Cerebellar nuclear complex (tissue), 1 donor: ENCODE measurements around the gene EBI3.
"Not testable (repeated sequence)": the region's sequence is repeated elsewhere in the genome, so short reads cannot be mapped to it uniquely, and the experiment has no call there.

Experiments
- DNase-seq, 2 experiments: peaks; one replicate each; lab custom pipeline; 2025; lab: John Stamatoyannopoulos, UW

EBI3 gene

DNA sequence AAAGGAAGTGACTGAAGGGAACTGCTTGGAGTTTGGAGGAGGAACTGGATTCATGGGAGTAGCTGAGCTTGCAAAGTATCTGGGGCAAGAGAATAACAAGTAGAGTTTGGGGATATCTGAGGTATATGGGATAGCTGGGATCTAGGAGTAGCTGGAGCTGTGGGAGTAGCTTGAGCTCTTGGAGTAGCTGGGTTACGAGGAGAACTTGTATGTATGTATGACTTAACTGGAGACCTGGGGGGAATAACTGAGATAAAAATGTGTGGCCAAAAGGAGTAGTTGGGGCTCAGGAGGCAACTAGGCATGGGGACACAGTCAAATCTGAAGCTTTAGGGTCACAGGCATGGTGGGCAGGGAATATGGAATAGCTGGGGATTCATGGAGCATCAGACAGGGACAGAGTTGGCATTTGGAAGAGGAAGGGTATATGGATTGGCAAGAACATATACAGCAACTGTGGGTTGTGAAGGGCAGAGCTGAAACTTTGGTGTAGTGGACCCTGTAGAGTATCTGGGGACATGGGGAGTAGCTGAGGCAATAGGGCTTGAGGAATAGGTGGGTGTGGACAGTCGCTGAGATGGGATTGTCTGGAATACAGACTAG, 28.3 kb upstream of the EBI3 start:
- no peak for DNase-seq

DNA sequence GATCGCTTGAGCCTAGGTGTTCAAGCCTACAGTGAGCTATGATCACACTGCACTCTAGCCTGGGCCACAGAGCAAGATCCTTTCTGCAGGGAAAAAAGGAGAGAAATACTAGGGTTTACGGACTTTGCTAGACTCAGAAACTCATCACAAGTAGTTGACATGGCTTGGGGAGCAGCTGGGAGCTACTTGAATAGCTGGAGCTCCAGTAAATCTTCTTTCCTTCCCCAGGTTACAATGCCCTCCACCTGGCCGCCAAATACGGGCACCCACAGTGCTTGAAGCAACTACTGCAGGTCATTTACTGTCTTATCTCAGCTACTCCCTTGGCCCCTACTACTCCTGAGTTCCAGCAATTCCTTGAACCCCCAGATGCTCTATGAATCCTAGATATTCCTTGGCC, 27.5 kb upstream of the EBI3 start:
- no peak for DNase-seq

DNA sequence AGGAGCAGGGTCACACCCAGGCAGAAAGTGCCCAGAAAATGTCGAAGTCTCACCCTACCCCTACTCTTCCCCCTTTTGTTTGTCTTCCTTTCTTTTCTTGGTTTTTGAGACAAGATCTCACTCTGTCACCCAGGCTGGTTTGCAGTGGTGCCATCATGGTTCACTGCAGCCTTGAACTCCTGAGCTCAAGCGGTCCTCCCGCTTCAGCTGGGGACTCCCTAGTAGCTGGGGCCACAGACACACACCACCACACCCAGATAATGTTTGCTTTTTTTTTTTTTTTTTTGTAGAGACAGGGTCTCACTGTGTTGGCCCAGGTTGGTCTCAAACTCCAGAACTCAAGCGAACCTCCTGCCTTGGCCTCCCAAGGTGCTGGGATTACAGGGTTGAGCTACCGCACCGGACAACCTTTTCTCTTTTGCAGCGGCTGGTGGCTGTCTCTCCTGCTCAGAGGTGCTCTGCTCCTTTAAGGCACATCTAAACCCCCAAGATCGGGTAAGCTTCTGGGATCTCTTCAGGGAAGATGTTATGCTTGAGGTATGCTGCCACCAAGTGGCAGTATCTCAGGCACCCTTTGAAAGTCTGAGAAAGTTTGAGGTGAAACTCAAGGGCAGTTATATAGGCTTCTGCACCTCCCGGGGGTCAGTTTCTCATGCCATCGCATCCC, 22.4 kb upstream of the EBI3 start:
- DNase-seq: no peak

DNA sequence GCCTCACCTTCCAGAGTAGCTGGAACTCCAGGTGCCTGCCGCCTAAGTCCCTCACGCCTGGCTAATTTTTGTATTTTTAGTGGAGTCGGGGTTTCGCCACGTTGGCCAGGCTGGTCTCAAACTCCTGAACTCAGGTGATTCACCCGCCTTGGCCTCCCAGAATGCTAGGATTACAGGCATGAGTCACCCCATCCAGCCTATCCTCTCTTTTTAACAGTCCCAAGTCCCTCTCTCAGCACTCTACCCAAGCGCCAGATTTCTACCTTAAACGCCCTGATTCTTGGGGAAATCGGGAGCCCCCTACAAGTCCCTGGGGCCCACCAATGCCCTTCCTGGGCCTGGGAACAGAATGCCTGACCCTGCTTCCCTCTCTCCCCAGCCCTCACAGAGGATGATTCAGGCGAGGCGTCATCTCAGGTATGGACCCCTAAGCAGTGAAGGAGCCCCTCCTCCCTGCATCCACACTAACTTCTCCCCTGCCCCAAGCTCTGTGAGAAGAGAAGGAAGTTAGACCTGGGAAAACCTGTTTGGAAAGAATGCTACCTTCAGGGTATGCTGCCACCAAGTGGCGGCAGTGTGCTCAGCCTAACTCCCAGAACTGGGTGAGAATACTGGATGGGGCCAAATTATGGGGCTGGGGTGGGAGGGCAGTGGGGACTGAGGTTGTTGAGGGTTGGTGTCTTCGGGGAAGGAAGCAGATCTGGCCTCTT, 20.8 kb upstream of the EBI3 start:
- DNase-seq: no peak

GRCh38 chr19:4210166-4210731, 19.1 kb upstream of the EBI3 start:
- DNase-seq: no peak

- DNase-seq: no peak
Observed at GRCh38 chr19:4213116-4213515, 16.2 kb upstream of the EBI3 start.

DNA sequence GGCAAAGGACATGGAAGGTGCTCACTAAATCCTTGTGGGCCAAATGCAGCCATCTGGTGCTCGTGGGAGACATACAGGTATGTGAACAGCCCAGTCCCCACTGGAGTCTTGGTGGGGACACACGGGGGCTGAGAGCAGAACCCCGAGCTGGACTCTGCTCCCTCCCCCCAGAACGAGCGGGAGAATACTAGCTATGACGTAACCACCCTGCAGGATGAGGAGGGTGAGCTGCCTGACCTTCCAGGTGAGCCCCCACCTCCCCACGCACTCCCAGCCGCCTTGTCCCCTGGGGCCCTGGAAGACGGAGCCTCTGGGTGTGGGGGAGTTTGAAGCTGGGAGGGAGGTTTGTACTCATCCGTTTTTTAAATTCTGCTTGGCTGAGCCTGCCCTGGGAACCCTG, 13.5 kb upstream of the EBI3 start:
- no peak for DNase-seq

DNA sequence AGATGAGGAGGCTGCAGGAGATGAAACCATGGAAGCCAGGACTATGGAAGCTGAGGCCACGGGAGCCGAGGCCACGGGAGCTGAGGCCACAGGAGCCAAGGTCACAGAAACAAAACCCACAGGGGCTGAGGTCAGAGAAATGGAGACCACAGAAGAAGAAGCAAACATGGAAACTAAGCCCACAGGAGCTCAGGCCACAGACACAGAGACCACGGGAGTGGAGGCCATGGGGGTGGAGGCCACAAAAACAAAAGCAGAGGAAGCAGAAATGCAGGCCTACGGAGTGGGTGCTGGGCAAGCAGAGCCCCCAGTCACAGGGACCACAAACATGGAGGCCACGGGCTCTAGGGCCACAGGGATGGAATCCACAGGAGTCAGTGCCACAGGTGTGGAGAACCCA, 12.5 kb upstream of the EBI3 start:
- no peak for DNase-seq

GRCh38 chr19:4217429-4218264, 11.7 kb upstream of the EBI3 start:
- no peak for DNase-seq

DNA sequence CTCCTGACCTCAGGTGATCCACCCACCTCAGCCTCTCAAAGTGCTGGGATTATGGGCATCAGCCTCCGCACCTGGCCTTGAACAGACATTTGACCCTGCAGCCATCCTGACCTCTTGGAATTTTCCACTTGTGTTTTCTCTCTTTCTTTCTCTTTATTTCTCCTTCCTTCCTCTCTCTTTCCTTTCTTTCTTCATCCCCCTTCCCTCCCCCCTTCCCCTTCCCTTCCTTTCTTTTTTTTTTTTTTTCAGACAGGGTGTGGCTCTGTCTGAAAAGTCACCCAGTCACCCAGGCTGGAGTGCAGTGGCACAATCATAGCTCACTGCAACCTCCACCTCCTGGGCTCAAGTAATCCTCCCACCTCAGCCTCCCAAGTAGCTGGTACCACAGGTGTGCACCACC, 10.8 kb upstream of the EBI3 start:
- DNase-seq: not testable (repeated sequence)

DNA sequence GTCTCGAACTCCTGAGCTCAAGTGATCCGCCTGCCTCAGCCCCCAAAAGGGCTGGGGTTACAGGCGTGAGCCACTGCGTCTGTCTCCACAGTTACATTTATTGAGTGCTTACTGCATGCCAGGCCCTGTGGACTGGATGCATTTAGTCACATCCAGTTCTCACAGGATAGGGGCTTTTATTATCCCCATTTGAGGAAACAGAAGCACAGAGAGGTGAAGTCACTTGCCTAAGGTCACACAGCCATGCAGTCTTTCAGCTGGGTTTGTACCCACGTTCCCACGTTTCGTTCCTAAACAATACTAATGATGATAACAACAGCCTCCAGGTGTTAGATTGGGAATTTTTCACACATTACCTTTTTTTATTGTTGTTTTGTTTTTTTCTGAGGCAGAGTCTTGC, 9.1 kb upstream of the EBI3 start:
- no peak for DNase-seq

GRCh38 chr19:4224470-4224869, 4.9 kb upstream of the EBI3 start:
- no peak for DNase-seq

- DNase-seq: no peak
Observed at GRCh38 chr19:4225885-4226284, 3.4 kb upstream of the EBI3 start.

GRCh38 chr19:4227771-4228170, 1.6 kb upstream of the EBI3 start:
- no peak for DNase-seq

DNA sequence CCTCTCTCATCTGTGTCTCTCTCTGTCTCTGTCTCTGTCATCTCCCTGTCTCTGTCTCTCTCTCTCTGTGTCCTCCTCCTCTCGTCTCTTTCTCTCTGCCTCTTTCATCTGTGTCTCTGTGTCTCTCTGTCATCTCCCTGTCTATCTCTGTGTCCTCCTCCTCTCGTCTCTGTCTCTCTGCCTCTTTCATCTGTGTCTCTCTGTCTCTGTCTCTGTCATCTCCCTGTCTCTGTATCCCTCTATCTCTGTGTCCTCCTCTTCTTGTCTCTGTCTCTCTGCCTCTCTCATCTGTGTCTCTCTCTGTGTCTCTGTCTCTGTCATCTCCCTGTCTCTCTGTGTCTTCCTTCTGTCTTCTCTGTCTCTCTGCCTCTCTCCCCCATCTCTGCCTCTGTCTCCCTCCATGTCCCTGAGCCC, 551 bp upstream of the EBI3 start:
- no peak for DNase-seq

- DNase-seq: not testable (repeated sequence)
Observed at GRCh38 chr19:4230237-4230636, 914 bp downstream of the EBI3 start.

DNA sequence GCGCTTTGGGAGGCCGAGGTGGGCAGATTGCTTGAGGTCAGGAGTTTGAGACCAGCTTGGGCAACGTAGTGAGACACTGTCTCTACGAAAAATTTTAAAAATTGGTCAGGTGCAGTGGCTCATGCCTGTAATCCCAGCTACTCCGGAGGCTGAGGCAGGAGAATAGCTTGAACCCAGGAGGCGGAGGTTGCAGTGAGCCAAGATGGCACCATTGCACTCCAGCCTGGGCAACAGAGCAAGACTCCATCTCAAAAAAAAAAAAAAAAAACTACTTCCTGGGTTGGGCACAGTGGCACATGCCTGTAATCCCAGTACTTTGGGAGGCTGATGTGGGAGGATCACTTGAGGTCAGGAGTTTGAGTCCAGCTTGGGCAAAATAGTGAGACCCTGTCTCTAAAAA, 2.2 kb downstream of the EBI3 start:
- not testable (repeated sequence) for DNase-seq

GRCh38 chr19:4232139-4232538, 2.8 kb downstream of the EBI3 start:
- DNase-seq: not testable (repeated sequence)

DNA sequence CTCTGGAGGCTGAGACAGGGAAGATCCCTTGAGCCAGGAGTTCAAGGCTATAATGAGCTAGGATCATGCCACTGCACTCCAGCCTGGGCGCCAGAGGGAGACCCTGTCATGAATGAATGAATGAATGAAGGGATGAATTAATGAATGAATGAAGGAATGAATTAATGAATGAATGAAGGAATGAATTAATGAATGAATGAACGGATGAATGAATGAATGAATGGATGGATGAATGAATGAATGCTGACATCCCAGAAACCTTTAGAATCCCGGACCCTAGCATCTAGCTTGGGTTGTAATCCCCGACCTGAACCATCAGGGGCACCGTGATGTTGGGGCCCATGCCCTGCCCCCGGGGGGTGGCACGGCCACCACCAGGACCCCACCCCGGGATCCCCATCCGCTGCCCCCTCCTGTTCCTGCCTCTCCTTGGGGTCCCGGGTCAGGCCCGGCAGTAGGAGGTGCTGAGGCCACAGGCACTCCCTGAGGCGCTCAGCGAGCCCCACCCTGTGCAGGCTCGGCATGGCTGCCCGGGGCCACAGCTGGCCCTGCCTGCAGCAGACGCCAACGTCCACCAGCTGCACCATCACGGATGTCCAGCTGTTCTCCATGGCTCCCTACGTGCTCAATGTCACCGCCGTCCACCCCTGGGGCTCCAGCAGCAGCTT, 3.4 kb downstream of the EBI3 start:
- no peak for DNase-seq

GRCh38 chr19:4233282-4233853, 4.0 kb downstream of the EBI3 start:
- DNase-seq: no peak

- DNase-seq: no peak
Observed at GRCh38 chr19:4234142-4234861, 5.0 kb downstream of the EBI3 start.
